Measurements from ENCODE around the gene DOCK1. TPM values are rescaled to one million over a fixed set of nuclear protein-coding genes. Genes with fewer than 3 reads are reported as not detected.

DOCK1 gene
- total RNA-seq, 2 experiments from 2014 or later = 0.75 to 0.81 TPM

GRCh38 chr10:127207081-127207480 lies 301.9 kb downstream of the DOCK1 start:
- Mint-ChIP-seq H3K27ac (no peak overlapping the region), H3K27me3 (no peaks in the 10 kb centered on the region), H3K4me3 (no peak overlapping the region), H3K9me3 (ENCODE audit: low read depth) (no peaks in the 10 kb centered on the region), H3K36me3 (ENCODE audit: low read depth) (no peaks in the 10 kb centered on the region), H3K4me1 (no peaks in the 10 kb centered on the region)
- ChIA-PET POLR2A (no interaction called here), CTCF (interaction anchor here (0.6 kb wide), 1 partner anchor 77 kb away, joined by 3 read pairs; no protein-coding TSS in a partner anchor)
- intact Hi-C loops (cut with DNase I, micrococcal nuclease) = no loop called here
- ATAC-seq = no peak
- no peak for DNase-seq

- H3K9me3 Mint-ChIP-seq (ENCODE audit: low read depth) = no peaks in the 10 kb centered on the region
- no peak for DNase-seq
- no peak overlapping the region for H3K27ac Mint-ChIP-seq
- ChIA-PET POLR2A (no interaction called here), CTCF (no interaction called here)
- no peak overlapping the region for H3K4me3 Mint-ChIP-seq
- intact Hi-C loops (cut with DNase I, micrococcal nuclease) = no loop called here
- peaks cover 7% of the 10 kb centered on the region for H3K27me3 Mint-ChIP-seq
- no peak for ATAC-seq
- no peaks in the 10 kb centered on the region for H3K4me1 Mint-ChIP-seq
- H3K36me3 Mint-ChIP-seq (ENCODE audit: low read depth) = no peaks in the 10 kb centered on the region
Observed at GRCh38 chr10:127210936-127211466, 305.8 kb downstream of the DOCK1 start.

DNA sequence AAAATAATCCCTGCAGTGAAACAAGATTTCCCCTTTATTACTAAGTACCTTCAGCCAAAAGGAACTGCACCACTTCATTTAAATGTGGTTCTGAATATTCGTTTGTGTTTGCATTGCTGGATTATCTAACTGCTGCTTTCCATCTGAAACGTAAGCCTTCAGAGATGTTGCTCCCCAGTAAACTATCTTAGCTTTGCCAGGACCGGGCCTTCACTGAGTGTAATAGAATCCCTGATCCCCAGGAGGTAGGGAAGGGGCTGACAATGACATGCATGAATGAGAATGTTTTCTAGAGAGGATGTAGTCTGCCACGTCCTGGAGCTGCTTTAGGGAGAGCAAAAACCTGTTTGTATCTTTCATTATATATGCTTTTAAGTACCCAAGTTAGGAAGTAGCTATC lies 310.6 kb downstream of the DOCK1 start:
- H3K4me1 Mint-ChIP-seq = no peaks in the 10 kb centered on the region
- peaks cover 9% of the 10 kb centered on the region for H3K27me3 Mint-ChIP-seq
- no peaks in the 10 kb centered on the region for H3K9me3 Mint-ChIP-seq (ENCODE audit: low read depth)
- DNase-seq (no peak), ATAC-seq (no peak)
- intact Hi-C loops (cut with DNase I, micrococcal nuclease) = no loop called here
- H3K36me3 Mint-ChIP-seq (ENCODE audit: low read depth) = no peaks in the 10 kb centered on the region
- H3K4me3 Mint-ChIP-seq = no peak overlapping the region
- CTCF ChIA-PET = no interaction called here
- no peak overlapping the region for H3K27ac Mint-ChIP-seq
- POLR2A ChIA-PET = no interaction called here

DNA sequence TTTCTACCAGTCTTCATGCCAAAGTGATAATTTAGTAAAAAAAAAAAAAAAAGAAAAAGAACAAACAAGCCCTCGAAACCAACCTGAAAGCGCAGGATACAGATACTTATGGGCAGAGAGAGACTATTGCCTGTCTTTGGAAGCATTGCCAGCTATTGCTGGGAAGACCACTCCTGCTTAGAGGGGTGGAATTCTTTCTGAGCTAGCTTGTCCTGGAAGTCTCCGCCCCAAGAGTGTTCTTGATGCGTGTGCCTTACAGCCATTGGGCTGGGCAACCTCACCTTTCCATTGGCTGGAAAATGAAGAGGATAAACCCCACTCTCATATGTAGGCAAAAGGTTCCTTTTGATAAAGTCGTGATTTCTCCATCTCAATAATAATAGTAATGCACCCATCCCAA lies 311.0 kb downstream of the DOCK1 start:
- ChIA-PET CTCF (no interaction called here), POLR2A (no interaction called here)
- DNase-seq = no peak
- no peaks in the 10 kb centered on the region for H3K9me3 Mint-ChIP-seq (ENCODE audit: low read depth)
- intact Hi-C loops (cut with DNase I, micrococcal nuclease) = no loop called here
- peaks cover 9% of the 10 kb centered on the region for H3K27me3 Mint-ChIP-seq
- H3K4me1 Mint-ChIP-seq = no peaks in the 10 kb centered on the region
- no peak for ATAC-seq
- no peak overlapping the region for H3K27ac Mint-ChIP-seq
- no peaks in the 10 kb centered on the region for H3K36me3 Mint-ChIP-seq (ENCODE audit: low read depth)
- H3K4me3 Mint-ChIP-seq = no peak overlapping the region

- POLR2A ChIA-PET = no interaction called here
- Mint-ChIP-seq H3K27me3 (peaks cover 9% of the 10 kb centered on the region), H3K36me3 (ENCODE audit: low read depth) (no peaks in the 10 kb centered on the region), H3K4me3 (no peak overlapping the region), H3K4me1 (no peaks in the 10 kb centered on the region), H3K27ac (no peak overlapping the region), H3K9me3 (ENCODE audit: low read depth) (no peaks in the 10 kb centered on the region)
- DNase-seq (no peak), ATAC-seq (no peak)
- CTCF ChIA-PET = no interaction called here
- intact Hi-C loops (cut with DNase I, micrococcal nuclease) = no loop called here
Observed at GRCh38 chr10:127216786-127217185, 311.6 kb downstream of the DOCK1 start.

- H3K9me3 Mint-ChIP-seq (ENCODE audit: low read depth) = no peaks in the 10 kb centered on the region
- H3K4me1 Mint-ChIP-seq = no peaks in the 10 kb centered on the region
- peaks cover 8% of the 10 kb centered on the region for H3K27me3 Mint-ChIP-seq
- ATAC-seq (no peak), DNase-seq (no peak)
- no peaks in the 10 kb centered on the region for H3K36me3 Mint-ChIP-seq (ENCODE audit: low read depth)
- CTCF ChIA-PET = no interaction called here
- intact Hi-C loops (cut with DNase I, micrococcal nuclease) = no loop called here
- no peak overlapping the region for H3K4me3 Mint-ChIP-seq
- POLR2A ChIA-PET = no interaction called here
- H3K27ac Mint-ChIP-seq = no peak overlapping the region
Observed at GRCh38 chr10:127218658-127219057, 313.4 kb downstream of the DOCK1 start.

- intact Hi-C loops (cut with DNase I, micrococcal nuclease) = no loop called here
- POLR2A ChIA-PET = interaction anchor here (0.7 kb wide), 1 partner anchor 165 kb away, joined by 4 read pairs; no protein-coding TSS in a partner anchor
Observed at GRCh38 chr10:127221281-127221680, 316.1 kb downstream of the DOCK1 start.

GRCh38 chr10:127227027-127227426 lies 321.8 kb downstream of the DOCK1 start:
- no peaks in the 10 kb centered on the region for H3K9me3 Mint-ChIP-seq (ENCODE audit: low read depth)
- H3K27me3 Mint-ChIP-seq = peaks cover 4% of the 10 kb centered on the region
- no peak overlapping the region for H3K27ac Mint-ChIP-seq
- ChIA-PET CTCF (interaction anchor here (0.6 to 1.5 kb wide), 2 partner anchors 14 to 1681 kb away, joined by 3 to 4 read pairs; no protein-coding TSS in a partner anchor), POLR2A (no interaction called here)
- ATAC-seq (no peak), DNase-seq (no peak)
- no peaks in the 10 kb centered on the region for H3K36me3 Mint-ChIP-seq (ENCODE audit: low read depth)
- no peak overlapping the region for H3K4me3 Mint-ChIP-seq
- intact Hi-C loops (cut with DNase I, micrococcal nuclease) = no loop called here
- no peaks in the 10 kb centered on the region for H3K4me1 Mint-ChIP-seq

More at GRCh38 chr10:127221281-127221680, 316.1 kb downstream of the DOCK1 start:
- ATAC-seq (no peak), DNase-seq (no peak)
- no peaks in the 10 kb centered on the region for H3K36me3 Mint-ChIP-seq (ENCODE audit: low read depth)
- H3K27me3 Mint-ChIP-seq = peaks cover 3% of the 10 kb centered on the region
- no peaks in the 10 kb centered on the region for H3K9me3 Mint-ChIP-seq (ENCODE audit: low read depth)
- CTCF ChIA-PET = interaction anchor here (0.8 kb wide), 1 partner anchor 473 kb away, joined by 3 read pairs; no protein-coding TSS in a partner anchor
- no peak overlapping the region for H3K4me3 Mint-ChIP-seq
- no peak overlapping the region for H3K27ac Mint-ChIP-seq
- no peaks in the 10 kb centered on the region for H3K4me1 Mint-ChIP-seq

- no peak overlapping the region for H3K27ac Mint-ChIP-seq
- intact Hi-C loops (cut with DNase I, micrococcal nuclease) = no loop called here
- CTCF ChIA-PET = interaction anchor here (1.5 kb wide), 1 partner anchor 13 kb away, joined by 4 read pairs; no protein-coding TSS in a partner anchor
Observed at GRCh38 chr10:127227663-127228062, 322.4 kb downstream of the DOCK1 start.

GRCh38 chr10:127228195-127228787 lies 323.1 kb downstream of the DOCK1 start:
- CTCF ChIA-PET = interaction anchor here (1.5 kb wide), 1 partner anchor 12 kb away, joined by 4 read pairs; no protein-coding TSS in a partner anchor
- ATAC-seq = no peak

More at GRCh38 chr10:127227663-127228062, 322.4 kb downstream of the DOCK1 start:
- no peaks in the 10 kb centered on the region for H3K9me3 Mint-ChIP-seq (ENCODE audit: low read depth)
- H3K27me3 Mint-ChIP-seq = peaks cover 4% of the 10 kb centered on the region
- DNase-seq = no peak
- no peaks in the 10 kb centered on the region for H3K36me3 Mint-ChIP-seq (ENCODE audit: low read depth)
- no peaks in the 10 kb centered on the region for H3K4me1 Mint-ChIP-seq
- POLR2A ChIA-PET = no interaction called here
- no peak overlapping the region for H3K4me3 Mint-ChIP-seq
- no peak for ATAC-seq

DNA sequence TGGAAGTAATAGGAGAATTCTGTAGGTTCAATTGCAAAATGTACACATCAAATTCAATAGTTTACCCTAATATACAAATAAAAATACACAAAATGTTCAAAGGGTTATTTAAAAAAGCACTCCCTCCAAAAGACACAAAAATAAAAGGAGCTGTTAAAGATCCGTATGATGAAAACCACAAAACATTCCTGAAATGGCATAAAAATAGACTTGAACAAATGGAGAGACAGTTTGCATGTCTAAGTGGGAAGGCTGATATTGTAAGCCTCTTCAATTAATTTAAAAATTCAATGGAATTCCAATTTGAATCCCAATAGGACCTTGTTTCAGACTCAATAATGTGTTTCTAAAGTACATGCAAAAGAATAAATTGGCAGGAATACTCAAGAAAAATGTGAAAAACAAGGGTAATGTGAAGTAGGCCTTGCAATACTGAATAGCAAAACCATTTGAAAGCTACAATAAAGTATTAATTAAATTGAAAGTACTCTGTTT lies 329.1 kb downstream of the DOCK1 start:
- CTCF ChIA-PET = no interaction called here
- DNase-seq = no peak
- Mint-ChIP-seq H3K4me1 (no peaks in the 10 kb centered on the region), H3K36me3 (ENCODE audit: low read depth) (no peaks in the 10 kb centered on the region), H3K9me3 (ENCODE audit: low read depth) (no peaks in the 10 kb centered on the region), H3K4me3 (no peak overlapping the region), H3K27me3 (peaks cover 5% of the 10 kb centered on the region), H3K27ac (no peak overlapping the region)
- no peak for ATAC-seq
- intact Hi-C loops (cut with DNase I, micrococcal nuclease) = no loop called here
- POLR2A ChIA-PET = no interaction called here

More at GRCh38 chr10:127228195-127228787, 323.1 kb downstream of the DOCK1 start:
- POLR2A ChIA-PET = no interaction called here
- Mint-ChIP-seq H3K9me3 (ENCODE audit: low read depth) (no peaks in the 10 kb centered on the region), H3K4me1 (no peaks in the 10 kb centered on the region), H3K27ac (no peak overlapping the region), H3K4me3 (no peak overlapping the region), H3K36me3 (ENCODE audit: low read depth) (no peaks in the 10 kb centered on the region), H3K27me3 (peaks cover 4% of the 10 kb centered on the region)
- no peak for DNase-seq
- intact Hi-C loops (cut with DNase I, micrococcal nuclease) = no loop called here

- ChIA-PET POLR2A (no interaction called here), CTCF (no interaction called here)
- no peak overlapping the region for H3K27ac Mint-ChIP-seq
- intact Hi-C loops (cut with DNase I, micrococcal nuclease) = no loop called here
- no peaks in the 10 kb centered on the region for H3K9me3 Mint-ChIP-seq (ENCODE audit: low read depth)
- H3K4me1 Mint-ChIP-seq = no peaks in the 10 kb centered on the region
- no peak overlapping the region for H3K4me3 Mint-ChIP-seq
- DNase-seq (no peak), ATAC-seq (no peak)
- H3K36me3 Mint-ChIP-seq (ENCODE audit: low read depth) = no peaks in the 10 kb centered on the region
- H3K27me3 Mint-ChIP-seq = peaks cover 5% of the 10 kb centered on the region
Observed at GRCh38 chr10:127236266-127236665, 331.0 kb downstream of the DOCK1 start.

Measured in activated CD4-positive, alpha-beta T cell treated with anti-CD3 and anti-CD28 coated beads for 36 hours (primary cell).